ENCODE data around the gene MSRB1.

DNA sequence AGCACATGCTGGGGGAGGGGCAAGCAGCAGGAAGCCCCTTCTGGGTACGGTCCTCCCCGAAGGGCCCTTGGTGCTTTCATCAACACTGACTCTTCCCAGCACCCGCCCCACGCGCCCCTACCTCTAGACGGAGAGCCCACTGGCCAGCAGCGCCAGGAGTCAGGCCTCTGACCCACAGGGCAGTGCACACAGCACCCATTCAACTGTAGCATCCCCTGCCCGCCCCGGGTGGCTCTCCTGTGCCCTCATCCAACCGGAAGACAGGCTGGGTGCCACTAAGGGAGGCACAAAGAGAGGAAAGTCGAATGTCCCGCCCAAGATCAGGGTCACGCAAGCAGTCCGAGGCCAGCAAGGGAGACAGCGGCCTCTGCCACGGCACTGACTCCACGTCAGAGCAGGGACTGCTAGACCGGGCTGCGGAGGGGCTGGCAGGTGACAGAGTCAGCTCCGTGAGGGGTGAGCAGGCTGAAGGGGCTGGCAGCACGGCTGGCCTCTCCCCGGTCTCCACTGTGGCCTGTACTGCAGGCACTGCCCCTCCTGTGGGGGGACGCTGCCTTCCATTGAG is 9.8 kb downstream of the MSRB1 start:
- TF ChIP-seq SUZ12 (IDR thresholded peaks at IDR 0.05) (no peak), TARDBP (IDR thresholded peaks at IDR 0.05) (no peak), SP1 (IDR thresholded peaks at IDR 0.05) (no peak), FOXA1 (IDR thresholded peaks at IDR 0.05) (no peak), ARNT (IDR thresholded peaks at IDR 0.05) (no peak), FOXK2 (IDR thresholded peaks at IDR 0.05) (no peak), BHLHE40 (IDR thresholded peaks at IDR 0.05; ENCODE audit: borderline replicate concordance) (no peak), LEF1 (IDR thresholded peaks at IDR 0.05; ENCODE audit: borderline replicate concordance) (no peak), FOXM1 (IDR thresholded peaks at IDR 0.05; ENCODE audit: borderline replicate concordance) (no peak)

All from HEK293T (cell line).